GM18511 (cell line): Measurements from ENCODE around the gene GJA5.

Experiments
- ATAC-seq: cut with Tn5 transposase; IDR thresholded peaks from one replicate; pipeline ENCODE4 v1.9.1; 2021; ENCODE audit warnings: mild to moderate bottlenecking, moderate library complexity; ENCODE audit not compliant: unreplicated experiment

GJA5 gene

DNA sequence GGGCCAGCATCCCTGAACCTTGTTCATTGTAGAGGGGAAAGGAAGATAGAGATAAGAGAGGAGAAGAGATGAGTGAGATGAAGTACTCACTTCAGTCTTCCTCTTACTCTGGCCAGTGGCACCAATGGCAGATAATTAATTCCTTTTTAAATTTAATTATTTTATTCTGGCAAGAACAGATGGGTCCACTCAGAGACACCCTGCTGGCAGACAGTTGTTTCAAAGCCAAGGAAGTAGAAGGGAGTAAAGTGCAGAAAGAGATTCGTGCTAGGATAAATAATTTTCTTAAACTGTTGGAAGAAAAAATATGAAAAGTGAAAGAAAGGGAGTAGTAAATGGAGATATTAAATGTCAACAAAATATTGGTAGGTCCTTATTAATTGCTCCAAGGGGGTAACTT is 7.7 kb upstream of the GJA5 start:
- ATAC-seq = no peak

DNA sequence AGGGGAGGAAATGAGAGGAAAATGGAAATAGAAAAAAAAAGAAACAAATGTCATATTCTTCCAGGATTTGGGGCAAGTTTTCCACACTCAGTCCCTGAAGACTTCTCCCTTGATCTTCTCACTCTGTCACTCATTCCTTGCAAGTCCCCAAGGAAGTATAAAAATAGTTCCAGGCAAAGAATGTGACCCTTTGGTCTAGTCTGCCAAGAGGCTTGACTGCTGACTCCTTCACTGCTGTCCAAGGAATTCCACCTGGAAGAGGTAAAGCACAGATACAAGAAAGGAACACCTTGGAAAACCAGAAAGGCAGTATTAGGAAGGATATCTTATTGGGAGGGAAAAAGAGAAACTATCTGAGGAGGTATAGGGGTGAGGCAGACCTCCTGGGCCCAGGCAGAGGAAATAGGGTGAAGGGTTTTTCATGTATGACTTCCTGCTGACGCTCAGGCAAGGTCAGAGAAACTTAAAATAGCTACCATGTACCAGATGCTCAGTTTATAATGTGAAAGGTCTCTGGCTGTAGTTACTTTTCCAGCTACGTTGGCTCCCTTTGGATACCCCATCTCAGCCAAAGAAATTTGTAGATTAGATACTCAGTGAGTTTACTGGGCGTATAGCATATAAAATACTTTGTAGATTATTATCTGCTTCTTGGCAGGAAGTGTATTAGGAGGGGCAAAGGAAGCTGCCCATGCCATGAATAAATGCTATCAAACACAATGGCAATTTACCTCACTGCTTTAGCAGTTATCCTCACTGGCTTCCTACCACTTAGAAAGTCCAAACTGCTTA is 2.0 kb upstream of the GJA5 start:
- ATAC-seq = no peak

DNA sequence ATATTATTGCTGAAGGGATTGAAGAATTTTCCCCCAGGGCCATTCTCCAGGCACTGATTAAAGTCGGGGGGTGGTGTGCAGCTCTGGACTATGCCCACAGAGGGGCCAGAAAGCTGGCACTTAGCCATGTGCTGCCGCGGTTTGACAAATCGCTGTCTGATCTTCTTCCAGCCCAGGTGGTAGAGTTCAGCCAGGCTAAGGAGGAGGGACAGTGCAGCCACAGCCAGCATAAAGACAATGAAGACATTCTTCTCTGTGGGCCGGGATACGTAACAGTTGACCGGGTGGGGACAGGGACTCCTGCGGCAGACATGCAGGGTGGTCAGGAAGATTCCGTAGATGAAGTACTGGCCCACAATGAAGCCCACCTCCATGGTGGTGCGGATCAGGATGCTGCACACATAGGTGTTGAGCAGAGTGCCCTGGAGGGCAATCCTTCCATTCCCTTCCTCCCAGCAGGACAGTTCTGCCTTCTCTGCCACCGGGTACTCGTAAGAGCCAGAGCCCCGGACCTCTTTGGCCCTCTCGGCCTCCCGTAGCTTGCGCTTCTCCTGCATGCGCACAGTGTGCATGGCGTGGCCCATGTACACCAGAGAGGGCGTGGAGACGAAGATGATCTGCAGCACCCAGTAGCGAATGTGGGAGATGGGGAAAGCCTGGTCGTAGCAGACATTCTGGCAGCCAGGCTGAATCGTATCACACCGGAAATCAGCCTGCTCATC is 1.9 kb downstream of the GJA5 start:
- ATAC-seq = no peak

DNA sequence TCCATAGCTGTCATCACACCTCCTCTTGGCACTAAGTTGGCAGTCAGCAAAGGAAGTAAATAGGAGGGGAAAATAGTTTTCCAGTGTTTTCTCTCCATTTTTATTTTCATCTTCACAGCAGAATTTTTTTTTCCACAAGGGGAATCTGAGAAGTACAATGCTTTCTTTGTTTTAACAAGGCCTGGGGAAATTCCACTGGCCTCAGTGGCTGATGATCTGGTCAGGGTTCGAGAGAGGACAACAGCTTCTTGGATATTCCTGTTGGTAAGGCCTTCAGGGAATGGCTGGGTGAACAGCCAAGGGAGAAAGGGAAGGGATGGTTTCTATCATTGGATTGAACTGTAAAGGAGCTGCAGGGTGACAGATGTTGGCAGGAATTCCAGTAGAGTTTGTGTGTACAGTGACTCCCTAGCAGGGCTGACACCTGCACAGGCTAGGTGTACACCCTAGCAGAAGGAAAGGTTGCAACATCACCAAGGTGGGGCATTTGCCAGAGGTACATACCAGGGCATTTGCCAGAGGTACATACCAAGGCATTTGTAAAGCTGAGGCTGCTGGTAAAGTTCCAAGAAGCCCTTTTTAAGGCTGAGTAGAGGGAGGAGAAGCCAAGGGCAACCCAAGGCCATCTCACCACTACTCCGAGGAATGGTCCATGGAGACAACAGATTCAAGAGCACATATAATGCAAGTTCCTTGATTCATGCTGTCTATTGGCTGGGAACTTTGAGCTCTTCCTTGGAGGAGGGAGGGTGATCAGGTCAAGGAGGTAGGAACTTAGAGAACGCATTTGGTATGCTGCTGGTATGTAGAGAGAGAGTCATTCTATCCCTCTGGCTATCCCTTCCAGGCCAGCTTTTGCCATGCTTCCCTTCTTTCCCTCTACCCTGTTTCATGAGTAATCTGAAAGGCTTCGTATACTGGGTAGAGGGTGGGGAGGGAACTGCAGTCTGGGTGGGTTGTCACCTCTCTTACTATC is 3.1 kb downstream of the GJA5 start:
- no peak for ATAC-seq

DNA sequence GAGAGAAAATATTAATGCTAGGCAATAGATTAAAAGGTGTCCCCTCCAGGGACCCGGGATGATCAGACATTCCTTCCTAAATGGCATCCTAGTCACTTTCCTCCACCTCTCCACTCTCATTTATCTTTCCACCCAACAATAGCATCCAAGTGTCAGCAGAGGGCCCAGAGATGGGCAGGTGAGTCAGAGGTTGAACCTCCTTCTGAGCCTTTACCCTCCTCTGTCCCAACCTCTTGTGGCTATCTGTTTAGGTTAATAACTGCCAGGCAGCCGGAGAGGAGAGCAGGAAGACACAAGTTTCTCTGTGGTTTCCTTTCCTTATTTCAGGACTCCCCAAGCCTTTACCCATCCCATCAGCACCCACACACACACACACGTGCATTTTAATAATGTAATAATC is 4.1 kb downstream of the GJA5 start:
- no peak for ATAC-seq

DNA sequence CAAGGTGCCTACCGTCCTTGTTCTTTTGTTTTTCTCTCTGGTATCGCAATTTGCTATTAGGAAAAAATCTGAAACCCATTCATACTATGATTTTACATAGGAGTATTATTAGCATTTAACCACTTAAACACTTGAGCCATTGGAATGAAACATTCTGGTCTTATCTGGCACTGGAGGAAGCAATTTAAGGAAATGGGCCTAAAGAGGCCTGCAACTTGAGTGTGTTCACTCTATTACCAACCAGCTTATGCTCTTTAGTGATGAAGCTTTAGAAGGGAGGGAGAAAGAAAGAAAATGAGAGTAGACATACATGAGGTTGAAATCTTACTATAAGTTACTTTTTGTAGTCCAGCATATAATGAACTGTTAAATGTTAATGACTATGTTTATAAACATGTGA is 5.7 kb downstream of the GJA5 start:
- ATAC-seq = no peak

DNA sequence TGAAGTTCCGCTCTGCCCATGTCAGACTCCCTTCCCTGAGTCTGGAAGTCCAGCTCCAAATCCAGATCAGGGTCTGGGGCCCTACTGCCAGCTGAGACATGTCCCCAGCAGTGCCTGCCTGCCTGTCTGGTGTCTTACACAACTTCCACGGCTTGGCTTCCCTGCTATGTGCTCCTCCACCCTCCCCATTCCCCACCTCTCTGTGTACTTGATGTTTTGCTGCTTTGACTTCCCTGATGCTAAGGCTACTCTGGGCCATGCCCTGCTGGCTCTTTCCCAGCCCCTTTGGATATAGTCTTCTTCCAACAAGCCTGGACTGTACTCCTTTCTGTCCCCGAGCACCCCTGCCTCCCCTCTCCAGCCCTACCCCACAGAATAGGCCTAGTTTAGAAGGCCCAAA is 7.3 kb downstream of the GJA5 start:
- ATAC-seq = no peak

DNA sequence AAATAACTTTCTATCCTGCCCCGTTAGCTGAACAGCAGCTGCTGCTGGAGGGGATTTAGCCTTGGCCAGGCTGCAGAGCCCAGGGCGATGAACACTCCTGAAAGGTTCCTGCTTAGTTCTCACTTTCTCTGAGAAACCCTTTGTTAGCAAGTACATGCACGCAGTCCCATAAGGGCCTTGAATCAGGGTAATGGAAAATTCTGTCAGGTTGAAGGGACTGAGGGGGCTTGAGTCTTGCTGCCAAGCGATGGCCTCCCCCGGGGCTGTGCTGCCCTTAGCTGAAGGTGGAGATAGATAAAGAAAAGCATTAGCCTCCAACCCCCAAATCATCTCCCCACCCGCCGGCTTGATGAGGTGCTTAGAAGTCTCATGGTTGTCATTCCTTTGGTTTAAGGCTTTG is 7.9 kb downstream of the GJA5 start:
- ATAC-seq = no peak

DNA sequence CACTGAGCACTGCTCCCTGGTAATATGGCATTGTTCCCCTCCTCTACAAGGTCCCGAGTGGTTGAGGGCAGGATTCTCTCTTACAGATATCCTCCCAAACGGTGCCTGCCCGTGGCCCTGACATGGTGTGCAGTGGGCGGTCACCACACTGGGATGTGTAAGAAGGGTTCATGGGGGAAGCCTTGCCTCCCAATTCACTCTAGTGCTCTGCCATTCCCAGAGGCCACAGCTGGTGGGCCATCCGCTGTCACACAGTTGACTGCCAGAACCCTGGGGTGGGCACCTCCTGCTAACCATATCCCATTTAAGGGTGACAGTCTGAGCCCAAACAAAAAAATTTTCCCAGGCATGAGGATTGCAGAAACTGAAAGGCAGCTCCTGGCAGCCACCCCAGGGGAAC is 9.1 kb downstream of the GJA5 start:
- ATAC-seq = no peak

DNA sequence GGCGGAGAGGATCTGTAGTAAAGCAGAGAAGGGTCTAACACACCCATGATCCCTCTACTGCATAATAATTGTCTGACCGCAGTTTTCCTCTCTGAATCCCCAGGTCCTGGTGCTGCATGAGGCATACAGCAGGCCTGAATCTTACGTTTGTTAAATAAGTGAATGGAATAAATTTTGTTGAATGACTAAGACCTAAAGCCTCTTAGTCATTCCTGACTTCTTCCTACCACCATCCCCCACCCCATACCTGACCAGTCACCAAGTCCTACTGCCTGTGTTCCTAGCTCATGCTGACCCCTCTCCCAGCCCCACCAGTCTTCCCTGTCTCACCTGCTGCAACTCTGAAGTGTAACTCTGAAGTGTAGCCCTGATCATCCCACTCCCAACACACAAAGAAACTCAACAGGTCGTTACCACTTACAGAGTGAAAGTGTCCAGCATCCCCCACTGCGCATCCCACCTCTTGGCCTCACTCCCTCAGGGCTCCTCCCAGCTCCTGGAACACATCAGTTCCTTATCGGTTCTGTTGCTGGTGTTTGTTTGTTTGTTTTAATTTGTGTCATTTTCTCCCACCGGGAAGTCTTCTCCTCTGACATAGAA is 9.7 kb downstream of the GJA5 start:
- no peak for ATAC-seq

DNA sequence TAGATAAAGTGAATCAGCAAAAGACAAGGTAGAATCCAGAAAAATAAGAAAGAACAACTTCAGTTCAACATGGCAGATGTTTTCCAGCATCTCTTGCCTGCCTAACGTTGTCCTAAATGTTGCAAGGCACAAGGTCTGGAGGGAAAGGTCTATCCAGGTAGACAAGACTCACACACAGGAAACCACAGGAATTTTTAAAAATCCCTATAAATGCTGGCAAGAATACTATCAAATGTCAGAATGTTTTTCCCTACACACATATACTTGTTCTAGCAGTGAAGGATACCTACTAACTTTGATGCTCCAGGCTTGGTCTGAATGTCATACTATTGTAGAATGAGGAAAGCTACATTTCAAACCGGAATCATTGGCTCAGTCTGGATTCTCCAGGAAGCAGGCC is 10.6 kb downstream of the GJA5 start:
- ATAC-seq = no peak

DNA sequence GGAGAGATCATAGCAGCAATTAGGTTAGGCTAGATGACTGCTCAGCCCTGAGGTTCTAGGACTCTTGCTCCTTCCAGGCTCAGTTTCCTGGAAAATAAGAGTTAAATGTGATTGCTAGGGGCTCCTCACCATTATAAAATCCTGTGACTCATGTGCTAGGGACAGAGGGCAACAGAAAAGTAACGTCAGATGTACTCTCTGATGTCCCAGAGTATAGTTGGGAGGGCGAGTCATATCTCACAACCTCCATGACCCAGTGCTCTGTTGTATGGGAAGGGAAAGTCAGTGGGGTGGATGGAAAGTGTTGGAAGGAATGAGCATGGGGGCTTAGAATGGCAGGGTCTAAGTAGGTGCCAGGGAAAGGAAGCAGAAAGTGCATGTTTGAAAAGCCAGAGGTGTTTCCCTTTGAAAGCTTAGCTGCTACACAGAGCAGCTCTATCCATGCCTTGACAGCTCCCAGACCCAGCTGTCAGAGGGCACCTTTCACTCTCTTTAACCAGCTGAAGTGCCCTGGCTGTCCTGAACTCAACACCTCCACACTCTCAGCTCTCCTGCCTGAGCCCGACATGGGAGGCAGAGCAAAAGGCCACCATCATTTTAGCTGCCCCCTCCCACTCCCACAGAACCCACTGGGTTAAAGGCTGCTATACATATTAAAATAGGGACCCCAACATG is 11.6 kb downstream of the GJA5 start:
- ATAC-seq = no peak

DNA sequence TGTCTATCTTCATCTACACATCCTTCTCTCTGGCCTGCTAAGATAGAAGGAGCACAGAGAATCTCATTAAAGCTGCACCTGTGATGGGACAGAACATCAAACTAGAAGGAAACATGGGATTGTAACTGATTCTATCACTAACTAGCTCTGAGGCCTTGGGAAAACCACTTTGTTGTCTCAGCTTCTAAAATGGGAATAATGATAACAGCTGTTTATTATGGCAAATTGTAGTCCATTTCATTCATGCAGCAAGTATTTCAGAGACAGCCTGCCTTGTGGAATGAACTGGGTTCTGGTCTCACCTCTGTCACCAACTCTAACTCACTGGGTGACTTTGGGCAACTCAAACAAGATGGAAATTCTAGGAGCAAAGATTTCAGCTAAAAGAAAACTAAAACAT is 12.4 kb downstream of the GJA5 start:
- ATAC-seq = no peak

DNA sequence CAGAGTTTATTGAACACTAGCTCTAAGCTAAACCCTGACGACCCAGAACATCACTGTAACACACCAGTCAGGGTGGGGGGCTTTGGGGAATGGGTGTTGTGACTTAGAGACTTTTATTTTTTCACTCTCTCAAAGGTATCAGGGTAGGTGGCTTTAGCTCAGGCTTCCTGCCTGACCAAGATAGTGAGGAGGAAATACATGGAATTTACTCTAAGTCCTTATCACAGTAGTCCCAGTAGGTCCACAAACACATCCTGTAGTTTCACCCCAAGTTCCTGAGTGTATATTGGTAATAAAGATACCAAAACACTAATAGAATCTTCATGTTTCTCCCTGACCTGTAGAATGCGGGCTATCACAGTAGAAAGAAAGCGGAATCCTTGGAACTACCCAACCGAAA is 15.1 kb downstream of the GJA5 start:
- no peak for ATAC-seq

DNA sequence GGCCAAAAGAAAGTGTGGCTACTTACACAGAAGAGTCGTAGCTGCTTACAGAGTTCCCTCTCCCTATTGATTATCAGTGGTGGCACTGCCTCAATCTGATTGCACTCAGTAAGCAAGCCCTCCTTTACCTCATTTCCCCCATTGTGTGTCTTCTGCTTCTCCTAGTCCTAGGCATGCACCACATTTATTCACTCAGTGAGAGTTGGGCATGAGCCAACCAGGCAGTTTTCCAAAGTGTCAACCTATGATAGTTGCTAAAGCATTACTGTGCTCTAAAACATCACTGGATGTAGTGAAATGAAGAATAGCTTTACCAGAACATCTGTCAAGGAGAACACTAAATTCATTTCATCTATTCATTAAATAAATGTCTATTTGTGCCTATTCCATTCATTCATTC is 19.3 kb downstream of the GJA5 start:
- ATAC-seq = no peak

DNA sequence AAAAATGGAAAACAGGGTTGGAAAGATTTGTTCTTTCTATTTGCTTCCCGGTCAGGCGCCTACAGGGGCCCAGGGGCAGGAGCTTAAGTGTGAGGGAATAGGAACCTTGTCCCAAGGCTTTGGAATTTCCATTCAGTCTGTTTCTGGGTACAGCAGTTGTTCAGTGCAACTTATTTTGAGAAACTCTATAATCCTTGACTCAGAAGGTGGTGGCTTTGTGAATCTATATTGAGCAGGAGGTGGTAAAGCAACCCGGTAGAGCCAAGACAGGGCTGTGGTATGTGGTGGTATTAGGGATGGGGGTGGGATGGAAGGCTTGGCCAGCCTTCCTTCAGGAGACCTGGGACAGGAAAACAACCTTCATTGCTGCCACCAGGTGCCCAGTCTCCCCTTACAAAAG is 20.0 kb downstream of the GJA5 start:
- ATAC-seq = no peak

DNA sequence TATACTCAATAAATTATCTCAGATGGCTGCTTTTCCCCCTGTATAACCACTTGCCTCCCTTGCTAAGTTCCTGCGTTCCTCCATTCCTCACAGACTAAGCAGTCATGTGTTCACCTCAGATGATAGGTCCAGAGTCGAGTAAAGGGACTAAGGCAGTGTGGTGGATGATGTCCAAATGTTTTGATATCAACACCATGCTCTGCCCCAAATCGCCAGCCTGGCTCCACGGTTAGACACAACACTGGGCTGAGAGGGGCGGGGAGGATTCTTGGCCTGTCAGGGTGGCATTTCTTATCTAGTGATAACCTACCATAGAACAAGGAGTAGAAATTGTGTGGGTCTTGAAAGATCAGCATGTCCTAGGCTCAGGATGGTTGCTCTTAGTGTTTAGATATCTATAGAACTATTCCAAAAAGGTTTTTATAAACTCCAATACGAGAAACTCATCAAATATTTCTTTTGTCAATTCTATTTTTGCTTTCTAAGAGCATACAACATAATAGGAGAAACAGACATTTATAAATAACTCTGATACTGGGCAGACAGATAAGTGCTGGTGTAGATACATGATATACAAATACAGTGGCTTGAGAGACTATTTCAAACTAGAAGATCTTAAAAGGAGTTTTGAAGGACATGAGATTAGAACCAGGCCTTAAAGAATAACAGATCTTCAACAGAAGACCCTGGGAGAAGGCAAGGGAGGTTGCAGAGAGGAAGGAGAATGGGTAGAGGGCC is 21.5 kb downstream of the GJA5 start:
- ATAC-seq = no peak

DNA sequence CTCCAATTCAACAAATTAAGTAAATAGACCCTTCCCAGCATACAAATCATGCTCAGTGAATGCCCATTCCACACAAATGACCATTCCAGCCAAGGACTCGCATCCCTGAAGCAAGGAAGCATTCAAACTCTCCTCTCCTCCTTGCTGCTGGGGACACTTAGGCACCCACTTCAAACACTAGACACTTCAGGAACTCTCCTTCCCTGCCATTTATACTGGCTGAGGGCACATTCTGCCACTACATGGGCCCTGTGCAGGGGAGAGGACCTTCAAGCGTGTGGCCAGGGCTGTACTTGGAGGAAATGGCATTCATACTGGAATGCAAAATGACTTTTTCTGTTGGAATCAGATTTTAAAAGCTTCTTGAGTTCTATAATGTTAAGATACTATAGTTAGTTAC is 22.3 kb downstream of the GJA5 start:
- no peak for ATAC-seq

DNA sequence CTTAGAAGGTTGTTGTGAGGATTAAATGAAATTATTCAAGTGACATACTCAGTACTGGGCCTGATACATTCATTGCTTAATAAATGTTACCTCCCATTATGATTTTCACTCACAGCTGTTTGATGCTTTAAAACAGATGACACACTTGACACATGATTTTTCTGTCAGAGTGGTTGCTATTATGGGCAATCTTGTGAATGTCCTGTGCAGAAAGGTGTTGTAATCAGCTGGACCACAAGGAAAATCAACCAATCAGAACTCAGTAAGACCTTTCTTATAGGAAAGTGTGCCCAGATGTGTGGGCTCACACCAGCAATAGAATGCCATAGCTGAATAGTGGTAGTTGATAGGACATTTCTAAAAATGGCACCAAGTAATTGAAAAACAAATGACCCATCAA is 23.5 kb downstream of the GJA5 start:
- no peak for ATAC-seq

DNA sequence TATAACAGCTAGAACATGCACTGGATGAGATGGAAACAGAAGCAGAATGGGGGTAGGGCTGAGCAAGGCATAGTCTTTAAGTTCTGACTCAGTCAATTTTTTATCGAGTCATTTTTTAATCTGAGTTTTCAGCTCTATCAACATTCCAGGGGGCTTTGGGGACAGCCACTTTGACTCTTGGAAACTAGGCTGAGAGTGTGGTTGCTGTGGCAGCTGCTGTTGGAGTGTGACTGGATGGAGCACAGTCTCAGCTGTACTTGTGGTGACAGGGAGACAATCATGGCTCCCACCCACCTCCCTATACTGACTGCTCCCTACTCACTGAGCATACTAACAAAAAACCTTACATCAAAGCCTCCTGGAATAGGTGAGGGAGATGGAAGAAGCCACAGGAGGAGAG is 25.0 kb downstream of the GJA5 start:
- ATAC-seq = no peak
